Progenitor cell of endocrine pancreas (in vitro differentiated cells): ENCODE measurements around the gene SDHAF1. TPM values are rescaled to one million over a fixed set of nuclear protein-coding genes. Genes with fewer than 3 reads are reported as not detected.

Source experiments
- DNase-seq: peaks from one replicate; pipeline ENCODE4 v3.0.0; 2021; ENCODE audit warnings: low spot score; ENCODE audit not compliant: unreplicated experiment
- H3K27ac Mint-ChIP-seq: 2 replicates; pipeline ENCODE4 v1.8.0; 2021; ENCODE audit warnings: mild to moderate bottlenecking, moderate library complexity, mixed read lengths
- H3K27me3 Mint-ChIP-seq: 2 replicates; pipeline ENCODE4 v1.8.0; 2021; ENCODE audit warnings: mixed read lengths
- H3K36me3 Mint-ChIP-seq: 2 replicates; pipeline ENCODE4 v1.8.0; 2022; ENCODE audit warnings: mixed read lengths; ENCODE audit not compliant: insufficient read depth
- H3K4me1 Mint-ChIP-seq: 2 replicates; pipeline ENCODE4 v1.8.0; 2021; ENCODE audit warnings: low read depth, mixed read lengths
- H3K4me3 Mint-ChIP-seq: 2 replicates; pipeline ENCODE4 v1.8.0; 2021; ENCODE audit warnings: low read depth, mild to moderate bottlenecking, moderate library complexity, mixed read lengths
- H3K9me3 Mint-ChIP-seq: 2 replicates; pipeline ENCODE4 v1.8.0; 2021; ENCODE audit warnings: low read depth, mixed read lengths
- total RNA-seq: library from RNA; stranded (reverse); gene quantifications from 2 replicates; pipeline ENCODE4 v1.2.1, GENCODE V29; 2021
- TF ChIP-seq, protein P1 (sequence below): fragments of 200-600 bp; sonication (generic); IDR thresholded peaks from one replicate; pipeline ENCODE4 v1.5.0; 2021; ENCODE audit warnings: antibody characterized with exemption, mild to moderate bottlenecking; ENCODE audit not compliant: unreplicated experiment

The SDHAF1 gene
- total RNA-seq, 1 donor from 2014 or later = 14.4 TPM

- H3K4me1 Mint-ChIP-seq = peaks cover 2% of the 10 kb centered on the region
- no peak for DNase-seq
- no peaks in the 10 kb centered on the region for H3K36me3 Mint-ChIP-seq
- TF ChIP-seq, protein P1, sequence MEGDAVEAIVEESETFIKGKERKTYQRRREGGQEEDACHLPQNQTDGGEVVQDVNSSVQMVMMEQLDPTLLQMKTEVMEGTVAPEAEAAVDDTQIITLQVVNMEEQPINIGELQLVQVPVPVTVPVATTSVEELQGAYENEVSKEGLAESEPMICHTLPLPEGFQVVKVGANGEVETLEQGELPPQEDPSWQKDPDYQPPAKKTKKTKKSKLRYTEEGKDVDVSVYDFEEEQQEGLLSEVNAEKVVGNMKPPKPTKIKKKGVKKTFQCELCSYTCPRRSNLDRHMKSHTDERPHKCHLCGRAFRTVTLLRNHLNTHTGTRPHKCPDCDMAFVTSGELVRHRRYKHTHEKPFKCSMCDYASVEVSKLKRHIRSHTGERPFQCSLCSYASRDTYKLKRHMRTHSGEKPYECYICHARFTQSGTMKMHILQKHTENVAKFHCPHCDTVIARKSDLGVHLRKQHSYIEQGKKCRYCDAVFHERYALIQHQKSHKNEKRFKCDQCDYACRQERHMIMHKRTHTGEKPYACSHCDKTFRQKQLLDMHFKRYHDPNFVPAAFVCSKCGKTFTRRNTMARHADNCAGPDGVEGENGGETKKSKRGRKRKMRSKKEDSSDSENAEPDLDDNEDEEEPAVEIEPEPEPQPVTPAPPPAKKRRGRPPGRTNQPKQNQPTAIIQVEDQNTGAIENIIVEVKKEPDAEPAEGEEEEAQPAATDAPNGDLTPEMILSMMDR = no peak
- no peaks in the 10 kb centered on the region for H3K9me3 Mint-ChIP-seq
- H3K4me3 Mint-ChIP-seq = no peak overlapping the region
- no peak overlapping the region for H3K27ac Mint-ChIP-seq
- H3K27me3 Mint-ChIP-seq = no peaks in the 10 kb centered on the region
Measured at GRCh38 chr19:36043952-36044351, 49.0 kb downstream of the SDHAF1 start.

Other genes with a start within 250 kb of the SDHAF1 start
- 35.5 and 37.4 TPM in 2 replicates for gene U2AF1L4, start 249.8 kb upstream of the SDHAF1 start, total RNA-seq
- gene PSENEN, start 249.5 kb upstream of the SDHAF1 start, total RNA-seq = 81.4 and 83.8 TPM in 2 replicates
- gene LIN37, start 246.6 kb upstream of the SDHAF1 start, total RNA-seq = 12.7 and 13.1 TPM in 2 replicates
- 0.33 TPM in 1 of 2 replicates, not detected in the other for gene HSPB6, start 238.2 kb upstream of the SDHAF1 start, total RNA-seq
- 58.6 and 62.3 TPM in 2 replicates for gene PROSER3, start 237.0 kb upstream of the SDHAF1 start, total RNA-seq
- gene ARHGAP33, start 219.6 kb upstream of the SDHAF1 start, total RNA-seq = 46.3 and 54.3 TPM in 2 replicates
- 5.3 TPM in 2 replicates for gene PRODH2, start 182.3 kb upstream of the SDHAF1 start, total RNA-seq
- gene NPHS1, start 142.7 kb upstream of the SDHAF1 start, total RNA-seq = 15.7 and 17.5 TPM in 2 replicates
- gene KIRREL2, start 138.3 kb upstream of the SDHAF1 start, total RNA-seq = 97.5 and 100.0 TPM in 2 replicates
- 134 and 135 TPM in 2 replicates for gene APLP1, start 126.6 kb upstream of the SDHAF1 start, total RNA-seq
- 11.4 and 13.9 TPM in 2 replicates for gene NFKBID, start 94.6 kb upstream of the SDHAF1 start, total RNA-seq
- gene HCST, start 92.7 kb upstream of the SDHAF1 start, total RNA-seq = 1.6 TPM in 1 of 2 replicates, not detected in the other
- not detected in 2 replicates for gene TYROBP, start 86.9 kb upstream of the SDHAF1 start, total RNA-seq
- 31.0 and 31.5 TPM in 2 replicates for gene LRFN3, start 58.8 kb upstream of the SDHAF1 start, total RNA-seq
- 32.8 and 33.2 TPM in 2 replicates for gene SYNE4, start 13.6 kb downstream of the SDHAF1 start, total RNA-seq
- 32.9 and 36.8 TPM in 2 replicates for gene ALKBH6, start 19.0 kb downstream of the SDHAF1 start, total RNA-seq
- 16.2 and 17.9 TPM in 2 replicates for gene CLIP3, start 37.7 kb downstream of the SDHAF1 start, total RNA-seq
- gene THAP8, start 59.1 kb downstream of the SDHAF1 start, total RNA-seq = 10.1 and 10.4 TPM in 2 replicates
- gene WDR62, start 59.7 kb downstream of the SDHAF1 start, total RNA-seq = 9.2 and 10.6 TPM in 2 replicates
- 0.47 TPM in 1 of 2 replicates, not detected in the other for gene OVOL3, start 116.0 kb downstream of the SDHAF1 start, total RNA-seq
- 84.8 and 85.8 TPM in 2 replicates for gene POLR2I, start 119.7 kb downstream of the SDHAF1 start, total RNA-seq
- gene TBCB, start 120.3 kb downstream of the SDHAF1 start, total RNA-seq = 138 and 148 TPM in 2 replicates
- gene CAPNS1, start 144.9 kb downstream of the SDHAF1 start, total RNA-seq = 427 and 435 TPM in 2 replicates
- gene COX7A1, start 157.3 kb downstream of the SDHAF1 start, total RNA-seq = not detected in 2 replicates
- gene ZNF565, start 219.5 kb downstream of the SDHAF1 start, total RNA-seq = 8.2 and 9.0 TPM in 2 replicates
- gene ZNF146, start 219.9 kb downstream of the SDHAF1 start, total RNA-seq = 99.0 and 101 TPM in 2 replicates